T-cell (primary cell): ENCODE measurements around the gene EXTL2. TPM values are rescaled to one million over a fixed set of nuclear protein-coding genes. Genes with fewer than 3 reads are reported as not detected.
"Not testable (repeated sequence)": the region's sequence is repeated elsewhere in the genome, so short reads cannot be mapped to it uniquely, and the experiment has no call there.

Experiments used
- ATAC-seq, 4 experiments: fragments of 200-7000 bp in 3 of 4; fragments of 150-1000 bp in 1 of 4; cut with Tn5 transposase; replicated peaks in 1 of 4; 1 replicate in 3 of 4; 2 replicates in 1 of 4; pipeline ENCODE4 v1.10.0; 2021; ENCODE audit warnings: moderate library complexity in 3 of 4, mild to moderate bottlenecking in 2 of 4, moderate number of reproducible peaks in 1 of 4
- CTCF ChIA-PET, 2 donors: fragments of 300-600 bp; sonication (Branson Sonifier 250); formaldehyde crosslinking; loops; one replicate each; lab custom pipeline; 2022; ENCODE audit warnings: antibody characterized with exemption in 2 of 2; lab: Charles Lee
- POLR2A ChIA-PET, 2 donors: fragments of 300-600 bp; sonication (Branson Sonifier 250); formaldehyde crosslinking; loops; one replicate each; lab custom pipeline; 2022; ENCODE audit warnings: antibody characterized with exemption in 2 of 2; lab: Charles Lee
- DNase-seq, 35 experiments: peaks; one replicate each; pipeline versions ENCODE4 v3.0.0 to v3.0.0-alpha.2; 2013 to 2023
- H3K27ac ChIP-seq: one replicate; pipeline ENCODE4 v1.5.1; 2013; ENCODE audit warnings: low read length
- H3K27me3 ChIP-seq, 2 experiments: replicated peaks in 1 of 2; 1 replicate in 1 of 2; 2 replicates in 1 of 2; pipeline versions ENCODE4 v1.6.1 to v1.7.0; 2013; ENCODE audit warnings: low read length in 1 of 2, mixed read lengths in 1 of 2; ENCODE audit not compliant: control insufficient read depth in 2 of 2, insufficient read depth in 2 of 2; ENCODE audit errors: extremely low read depth in 1 of 2
- H3K36me3 ChIP-seq, 2 donors: 1 replicate in 1 of 2; 2 replicates in 1 of 2; pipeline versions ENCODE4 v1.6.1 to v1.7.0; 2013; ENCODE audit warnings: low read length in 1 of 2; ENCODE audit not compliant: control insufficient read depth in 2 of 2, insufficient read depth in 1 of 2; ENCODE audit errors: extremely low read depth in 1 of 2
- H3K4me1 ChIP-seq, 2 experiments: 1 replicate in 1 of 2; 2 replicates in 1 of 2; pipeline versions ENCODE4 v1.6.1 to v1.7.0; 2013; ENCODE audit warnings: low read length in 2 of 2, mixed read lengths in 1 of 2; ENCODE audit not compliant: insufficient read depth in 2 of 2, control insufficient read depth in 1 of 2; ENCODE audit errors: extremely low read depth in 1 of 2
- H3K4me3 ChIP-seq, 2 donors: 1 replicate in 1 of 2; 2 replicates in 1 of 2; pipeline versions ENCODE4 v1.5.1 to v1.7.0; 2013; ENCODE audit warnings: mild to moderate bottlenecking in 2 of 2, low read length in 1 of 2, moderate library complexity in 1 of 2; ENCODE audit not compliant: control insufficient read depth in 1 of 2; ENCODE audit errors: extremely low read depth in 1 of 2
- H3K9me3 ChIP-seq: 2 replicates; pipeline ENCODE4 v1.7.0; 2013
- H3K27ac Mint-ChIP-seq, 2 donors: one replicate each; pipeline ENCODE4 v1.8.0; 2020 to 2021; ENCODE audit warnings: mild to moderate bottlenecking in 2 of 2, mixed read lengths in 2 of 2
- H3K27me3 Mint-ChIP-seq, 2 donors: one replicate each; pipeline ENCODE4 v1.8.0; 2021 to 2022; ENCODE audit warnings: mixed read lengths in 2 of 2
- H3K36me3 Mint-ChIP-seq: one replicate; pipeline ENCODE4 v1.8.0; 2021; ENCODE audit warnings: mixed read lengths
- H3K4me1 Mint-ChIP-seq, 3 donors: one replicate each; pipeline ENCODE4 v1.8.0; 2020 to 2022; ENCODE audit warnings: mixed read lengths in 3 of 3, mild to moderate bottlenecking in 1 of 3
- H3K4me3 Mint-ChIP-seq, 3 donors: one replicate each; pipeline ENCODE4 v1.8.0; 2020 to 2022; ENCODE audit warnings: mild to moderate bottlenecking in 3 of 3, mixed read lengths in 3 of 3, moderate library complexity in 3 of 3
- H3K9me3 Mint-ChIP-seq, 3 donors: one replicate each; pipeline ENCODE4 v1.8.0; 2020 to 2022; ENCODE audit warnings: mixed read lengths in 3 of 3
- WGBS: methylation state at CpG from one replicate; pipeline ENCODE4 v1.1.5; 2013; ENCODE audit warnings: missing lambda C conversion rate; ENCODE audit not compliant: insufficient coverage; 5-methylcytosine and 5-hydroxymethylcytosine counted together
- total RNA-seq, 35 experiments: library from RNA in 6 of 35; stranded (reverse) in 6 of 35; fragments of 120-200 nt in 1 of 35; gene quantifications; one replicate each; pipeline versions ENCODE4 v1.2.1 to v1.2.4 and lab custom pipeline; 2013 to 2026

EXTL2 gene
- total RNA-seq, 5 donors from 2014 or later (not counting 1 experiment from before 2014, with no cell fraction given): 2.4 to 4.1 (median 2.7) TPM

DNA sequence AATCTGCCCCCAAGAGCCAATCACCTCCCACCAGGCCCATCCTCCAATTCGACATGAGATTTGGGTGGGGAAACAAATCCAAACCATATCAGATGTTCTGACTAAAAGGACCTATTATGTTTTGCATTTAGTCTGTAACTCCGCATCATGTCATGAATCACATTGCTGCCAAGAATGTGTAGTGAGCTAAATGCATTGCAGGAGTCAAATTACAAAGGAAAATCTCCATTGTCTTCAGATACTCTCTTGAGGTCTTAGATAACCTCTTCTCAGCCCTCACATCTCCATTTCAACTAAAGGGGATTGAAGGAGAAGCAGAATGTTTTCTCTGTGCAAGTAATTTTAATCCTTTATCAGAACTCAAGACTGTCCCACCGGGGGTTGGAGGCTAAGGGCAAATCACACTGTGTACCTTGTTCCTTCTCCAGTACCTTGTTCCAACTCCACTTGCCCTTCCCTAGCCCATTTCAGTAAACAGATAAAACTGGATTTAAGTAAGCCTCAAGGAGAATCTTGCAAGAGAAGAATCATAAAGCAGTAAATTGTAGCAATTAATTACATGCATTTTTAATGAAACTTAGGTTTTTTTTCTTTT is 34.1 kb downstream of the EXTL2 start:
- H3K4me3 ChIP-seq: no peak overlapping the region
- WGBS: no CpG with 5 or more reads among the region's 3 CpGs
- no peaks in the 10 kb centered on the region for H3K9me3 ChIP-seq
- no peak overlapping the region for H3K4me3 Mint-ChIP-seq
- H3K9me3 Mint-ChIP-seq: no peaks in the 10 kb centered on the region
- CTCF ChIA-PET: no interaction called here
- peaks cover 0 to 3% of the 10 kb centered on the region in 2 donors for H3K27me3 Mint-ChIP-seq
- H3K27ac Mint-ChIP-seq: no peak overlapping the region
- DNase-seq (no peak), ATAC-seq (no peak)
- no peaks in the 10 kb centered on the region for H3K27me3 ChIP-seq
- no peaks in the 10 kb centered on the region for H3K36me3 ChIP-seq
- H3K4me1 ChIP-seq: no peaks in the 10 kb centered on the region
- POLR2A ChIA-PET: no interaction called here
- no peaks in the 10 kb centered on the region for H3K36me3 Mint-ChIP-seq
- H3K27ac ChIP-seq: no peak overlapping the region
- no peaks in the 10 kb centered on the region for H3K4me1 Mint-ChIP-seq

DNA sequence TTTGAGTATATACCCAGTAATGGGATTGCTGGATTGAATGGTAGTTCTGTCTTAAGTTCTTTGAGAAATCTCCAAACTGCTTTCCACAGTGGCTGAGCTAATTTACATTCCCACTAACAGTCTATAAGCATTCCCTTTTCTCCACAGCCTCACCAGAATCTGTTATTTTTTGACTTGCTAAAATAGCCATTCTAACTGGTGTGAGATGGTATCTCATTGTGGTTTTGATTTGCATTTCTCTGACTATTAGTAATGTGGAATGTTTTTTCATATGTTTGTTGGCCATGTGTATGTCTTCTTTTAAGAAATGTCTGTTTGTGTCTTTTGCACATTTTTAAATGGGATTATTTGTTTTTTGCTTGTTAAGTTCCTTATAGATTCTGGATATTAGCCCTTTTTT is 39.5 kb downstream of the EXTL2 start:
- H3K4me3 ChIP-seq, DNase-seq, H3K36me3 ChIP-seq, H3K27me3 ChIP-seq, ATAC-seq, H3K9me3 Mint-ChIP-seq, H3K4me1 Mint-ChIP-seq, POLR2A ChIA-PET, H3K4me3 Mint-ChIP-seq, H3K9me3 ChIP-seq, H3K36me3 Mint-ChIP-seq, H3K27ac ChIP-seq, H3K27ac Mint-ChIP-seq, H3K4me1 ChIP-seq: not testable (repeated sequence)
- CTCF ChIA-PET: interaction anchor here (0.7 kb wide), 2 partner anchors 14 to 655 kb away, joined by 5 to 6 read pairs; no protein-coding TSS in a partner anchor
- peaks cover 5 to 11% of the 10 kb centered on the region in 2 donors for H3K27me3 Mint-ChIP-seq

DNA sequence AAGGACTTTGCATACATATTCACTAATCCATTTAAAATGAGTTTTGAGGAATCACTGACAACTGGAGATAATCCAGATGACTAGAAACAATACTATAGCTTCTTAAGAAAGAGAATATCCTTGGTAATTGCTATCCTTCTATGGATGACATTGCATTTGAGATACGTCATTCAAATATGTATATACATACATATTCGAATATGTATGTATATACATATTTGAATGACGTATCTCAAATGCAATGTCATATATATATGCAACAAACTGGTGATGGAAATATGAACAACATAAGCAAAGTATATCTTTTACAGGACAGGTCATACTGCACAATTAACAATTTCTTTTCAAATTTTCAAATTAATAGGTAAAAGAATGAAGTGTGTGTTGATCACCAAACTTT is 41.7 kb downstream of the EXTL2 start:
- WGBS: no CpG with 5 or more reads among the region's 3 CpGs
- ATAC-seq (no peak), DNase-seq (no peak)
- peaks cover 17 to 23% of the 10 kb centered on the region in 2 donors for H3K27me3 Mint-ChIP-seq
- Histone ChIP-seq H3K27ac (no peak overlapping the region), H3K9me3 (no peaks in the 10 kb centered on the region), H3K4me1 (no peaks in the 10 kb centered on the region), H3K36me3 (no peaks in the 10 kb centered on the region), H3K4me3 (no peak overlapping the region), H3K27me3 (no peaks in the 10 kb centered on the region)
- ChIA-PET POLR2A (no interaction called here), CTCF (no interaction called here)
- H3K4me3 Mint-ChIP-seq: no peak overlapping the region
- no peaks in the 10 kb centered on the region for H3K9me3 Mint-ChIP-seq
- H3K36me3 Mint-ChIP-seq: no peaks in the 10 kb centered on the region
- H3K27ac Mint-ChIP-seq: no peak overlapping the region
- no peaks in the 10 kb centered on the region for H3K4me1 Mint-ChIP-seq

DNA sequence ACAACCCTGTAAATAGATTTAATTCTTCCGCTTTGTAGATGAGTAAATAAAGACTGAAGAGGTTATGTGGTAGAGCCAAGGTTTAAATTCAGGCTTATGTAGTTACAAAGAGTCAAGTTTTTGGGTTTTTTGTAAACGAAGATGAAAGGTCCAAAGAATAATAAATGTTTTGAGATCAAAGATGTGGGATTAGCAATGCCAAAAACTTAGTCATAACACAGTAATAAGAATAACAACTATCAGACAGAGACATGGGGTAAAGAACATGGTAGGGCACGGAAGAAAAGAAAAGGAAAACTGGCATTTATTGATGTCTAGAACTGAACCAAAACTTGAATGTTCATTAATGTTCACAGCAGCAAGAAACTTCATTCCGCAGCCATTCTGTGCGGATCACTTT is 42.9 kb downstream of the EXTL2 start:
- CTCF ChIA-PET: no interaction called here
- POLR2A ChIA-PET: interaction anchor here in 1 of 2 donors (0.6 kb wide), 1 partner anchor 531 kb away, joined by 3 read pairs; no protein-coding TSS in a partner anchor
- no peak for ATAC-seq

GRCh38 chr1:100847361-100848082 is 47.1 kb downstream of the EXTL2 start:
- ATAC-seq (no peak), DNase-seq (no peak)
- H3K9me3 ChIP-seq: no peaks in the 10 kb centered on the region
- Mint-ChIP-seq H3K9me3 (no peaks in the 10 kb centered on the region), H3K4me3 (no peak overlapping the region), H3K4me1 (no peaks in the 10 kb centered on the region), H3K27ac (no peak overlapping the region), H3K27me3 (peaks cover 24 to 37% of the 10 kb centered on the region in 2 donors), H3K36me3 (no peaks in the 10 kb centered on the region)
- POLR2A ChIA-PET: no interaction called here
- no peak overlapping the region for H3K4me3 ChIP-seq
- H3K27me3 ChIP-seq: peaks cover 0 to 12% of the 10 kb centered on the region in 2 experiments
- no peaks in the 10 kb centered on the region for H3K4me1 ChIP-seq
- WGBS: no CpG with 5 or more reads among the region's 2 CpGs
- H3K27ac ChIP-seq: no peak overlapping the region
- CTCF ChIA-PET: no interaction called here
- no peaks in the 10 kb centered on the region for H3K36me3 ChIP-seq

More for the DNA sequence above, 42.9 kb downstream of the EXTL2 start:
- H3K36me3 ChIP-seq: no peaks in the 10 kb centered on the region
- H3K9me3 Mint-ChIP-seq: no peaks in the 10 kb centered on the region
- H3K27ac Mint-ChIP-seq: no peak overlapping the region
- H3K27me3 Mint-ChIP-seq: peaks cover 19 to 24% of the 10 kb centered on the region in 2 donors
- H3K4me3 ChIP-seq: no peak overlapping the region
- no CpG with 5 or more reads among the region's 5 CpGs for WGBS
- no peak for DNase-seq
- H3K4me1 Mint-ChIP-seq: no peaks in the 10 kb centered on the region
- no peaks in the 10 kb centered on the region for H3K36me3 Mint-ChIP-seq
- H3K9me3 ChIP-seq: no peaks in the 10 kb centered on the region
- H3K4me3 Mint-ChIP-seq: no peak overlapping the region
- no peaks in the 10 kb centered on the region for H3K27me3 ChIP-seq
- H3K4me1 ChIP-seq: no peaks in the 10 kb centered on the region
- H3K27ac ChIP-seq: no peak overlapping the region

DNA sequence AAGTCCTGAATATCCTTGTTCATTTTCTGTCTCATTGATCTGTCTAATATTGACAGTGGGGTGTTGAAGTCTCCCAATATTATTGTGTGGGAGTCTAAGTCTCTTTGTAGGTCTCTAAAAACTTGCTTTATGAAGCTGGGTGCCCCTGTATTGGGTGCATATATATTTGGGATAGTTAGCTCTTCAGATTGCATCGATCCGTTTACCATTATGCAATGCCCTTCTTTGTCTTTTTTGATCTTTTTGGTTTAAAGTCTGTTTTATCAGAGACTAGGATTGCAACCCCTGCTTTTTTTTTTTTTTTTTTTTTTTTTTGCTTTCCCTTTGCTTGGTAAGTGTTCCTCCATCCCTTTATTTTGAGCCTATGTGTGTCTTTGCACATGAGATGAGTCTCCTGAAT is 51.5 kb downstream of the EXTL2 start:
- POLR2A ChIA-PET, H3K4me1 Mint-ChIP-seq, H3K4me3 ChIP-seq, H3K36me3 Mint-ChIP-seq, H3K9me3 ChIP-seq, H3K27ac Mint-ChIP-seq, DNase-seq, H3K9me3 Mint-ChIP-seq, H3K4me1 ChIP-seq, ATAC-seq, H3K4me3 Mint-ChIP-seq, H3K27ac ChIP-seq, H3K36me3 ChIP-seq: not testable (repeated sequence)
- H3K27me3 Mint-ChIP-seq: peaks cover 15 to 18% of the 10 kb centered on the region in 2 donors
- H3K27me3 ChIP-seq: peaks cover 0 to 12% of the 10 kb centered on the region in 2 experiments
- no CpG with 5 or more reads among the region's 2 CpGs for whole genome bisulfite sequencing
- CTCF ChIA-PET: interaction anchor here in 1 of 2 donors (1.3 kb wide), 1 partner anchor 25 kb away, joined by 3 read pairs; no protein-coding TSS in a partner anchor
